Pericardium fibroblast (primary cell): ENCODE data around the gene COLGALT1. TPM values are rescaled to one million over a fixed set of nuclear protein-coding genes. Genes with fewer than 3 reads are reported as not detected.

Source experiments
- total RNA-seq: library from RNA; depleted of rRNA; stranded (reverse); fragments of >200 nt; gene quantifications from 2 replicates; pipeline ENCODE4 v1.2.3, GENCODE V29; 2015

Gene COLGALT1
- total RNA-seq, result 129 and 157 TPM in 2 replicates

DNA sequence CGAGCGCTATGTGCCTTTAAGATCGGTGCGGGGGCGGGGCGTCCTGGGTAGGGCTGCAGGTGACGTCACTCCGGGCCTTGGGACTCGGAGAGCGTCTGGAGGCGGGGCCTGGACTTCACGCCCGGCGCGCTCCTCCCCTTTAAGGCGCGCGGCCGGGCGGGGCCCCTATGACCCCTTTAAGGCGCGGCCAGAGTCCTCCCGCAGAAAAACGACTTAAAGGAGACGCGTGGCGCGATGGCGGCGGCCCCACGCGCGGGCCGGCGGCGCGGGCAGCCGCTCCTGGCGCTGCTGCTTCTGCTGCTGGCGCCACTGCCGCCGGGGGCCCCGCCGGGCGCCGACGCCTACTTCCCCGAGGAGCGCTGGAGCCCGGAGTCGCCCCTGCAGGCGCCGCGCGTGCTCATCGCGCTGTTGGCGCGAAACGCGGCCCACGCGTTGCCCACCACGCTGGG lies at the start of gene COLGALT1:
TSS of gene COLGALT1 (plus strand) at position 170 of the 449 bp plus-strand sequence. CDS start at position 235, 65 bp downstream.

Other genes starting within 250 kb of the COLGALT1 start
- gene MRPL34, start 249.8 kb upstream of the COLGALT1 start, total RNA-seq, result 47.0 and 77.3 TPM in 2 replicates
- 9.8 and 22.3 TPM in 2 replicates for gene DDA1, start 246.1 kb upstream of the COLGALT1 start, total RNA-seq
- gene ANO8, start 220.8 kb upstream of the COLGALT1 start, total RNA-seq, result 3.1 and 3.7 TPM in 2 replicates
- gene GTPBP3, start 218.1 kb upstream of the COLGALT1 start, total RNA-seq, result 7.9 and 9.8 TPM in 2 replicates
- gene PLVAP, start 178.3 kb upstream of the COLGALT1 start, total RNA-seq, result 0.82 and 0.94 TPM in 2 replicates
- gene CCDC194, start 161.5 kb upstream of the COLGALT1 start, total RNA-seq, result not detected in 2 replicates
- gene BST2, start 150.0 kb upstream of the COLGALT1 start, total RNA-seq, result 5.5 and 7.0 TPM in 2 replicates
- gene MVB12A, start 135.6 kb upstream of the COLGALT1 start, total RNA-seq, result 58.5 and 68.5 TPM in 2 replicates
- 0.85 TPM in 1 of 2 replicates, not detected in the other for gene TMEM221, start 107.0 kb upstream of the COLGALT1 start, total RNA-seq
- gene NXNL1, start 94.7 kb upstream of the COLGALT1 start, total RNA-seq, result not detected in 2 replicates
- gene SLC27A1, start 85.1 kb upstream of the COLGALT1 start, total RNA-seq, result 28.0 and 29.8 TPM in 2 replicates
- 139 and 154 TPM in 2 replicates for gene PGLS, start 44.0 kb upstream of the COLGALT1 start, total RNA-seq
- gene UNC13A, start 132.7 kb downstream of the COLGALT1 start, total RNA-seq, result 0.43 and 1.1 TPM in 2 replicates
- 34.0 and 38.6 TPM in 2 replicates for gene MAP1S, start 163.8 kb downstream of the COLGALT1 start, total RNA-seq
- gene FCHO1, start 195.8 kb downstream of the COLGALT1 start, total RNA-seq, result 0.09 and 1.9 TPM in 2 replicates
- not detected in 2 replicates for gene B3GNT3, start 239.5 kb downstream of the COLGALT1 start, total RNA-seq